CD4-positive, CD25-positive, alpha-beta regulatory T cell (primary cell): ENCODE results near the gene ZNF521. TPM values are rescaled to one million over a fixed set of nuclear protein-coding genes. Genes with fewer than 3 reads are reported as not detected.
"Not testable (repeated sequence)": the region's sequence is repeated elsewhere in the genome, so short reads cannot be mapped to it uniquely, and the experiment has no call there.

Source experiments
- ATAC-seq, 2 donors: fragments of 150-1000 bp; cut with Tn5 transposase; one replicate each; pipeline ENCODE4 v1.10.0; 2021; ENCODE audit warnings: low read depth in 2 of 2, moderate number of reproducible peaks in 2 of 2, moderate library complexity in 1 of 2
- DNase-seq, 3 donors: peaks; one replicate each; pipeline versions ENCODE4 v3.0.0 to v3.0.0-alpha.2; 2012 to 2022; ENCODE audit warnings: mixed read lengths in 1 of 3
- H3K27ac ChIP-seq: one replicate; pipeline ENCODE4 v1.7.0; 2013; ENCODE audit warnings: mild to moderate bottlenecking, low read length; ENCODE audit not compliant: insufficient read depth, poor library complexity, severe bottlenecking
- H3K27me3 ChIP-seq: one replicate; pipeline ENCODE4 v1.7.0; 2013; ENCODE audit warnings: low read length; ENCODE audit not compliant: control insufficient read depth, insufficient read depth
- H3K36me3 ChIP-seq: one replicate; pipeline ENCODE4 v1.7.0; 2013; ENCODE audit warnings: mild to moderate bottlenecking, low read length, moderate library complexity; ENCODE audit not compliant: control insufficient read depth, insufficient read depth
- H3K4me1 ChIP-seq: 2 replicates; pipeline ENCODE4 v1.7.0; 2013; ENCODE audit warnings: mild to moderate bottlenecking, low read length; ENCODE audit not compliant: insufficient read depth, control insufficient read depth, poor library complexity, severe bottlenecking
- H3K4me3 ChIP-seq: one replicate; pipeline ENCODE4 v1.7.0; 2013; ENCODE audit warnings: low read depth, mild to moderate bottlenecking, low read length, moderate library complexity
- H3K9me3 ChIP-seq, 2 experiments: 1 replicate in 1 of 2; 2 replicates in 1 of 2; pipeline ENCODE4 v1.7.0; 2013; ENCODE audit warnings: low read length in 2 of 2, mild to moderate bottlenecking in 1 of 2, moderate library complexity in 1 of 2; ENCODE audit not compliant: control insufficient read depth in 2 of 2
- H3K27ac Mint-ChIP-seq, 3 donors: one replicate each; pipeline ENCODE4 v1.8.0; 2020 to 2022; ENCODE audit warnings: mild to moderate bottlenecking in 3 of 3, mixed read lengths in 3 of 3, moderate library complexity in 2 of 3
- H3K27me3 Mint-ChIP-seq: one replicate; pipeline ENCODE4 v1.8.0; 2022; ENCODE audit warnings: mild to moderate bottlenecking, mixed read lengths
- H3K36me3 Mint-ChIP-seq: one replicate; pipeline ENCODE4 v1.8.0; 2020; ENCODE audit warnings: mixed read lengths
- H3K4me1 Mint-ChIP-seq, 4 donors: one replicate each; pipeline ENCODE4 v1.8.0; 2020 to 2022; ENCODE audit warnings: mixed read lengths in 4 of 4, mild to moderate bottlenecking in 1 of 4
- H3K4me3 Mint-ChIP-seq, 4 donors: one replicate each; pipeline ENCODE4 v1.8.0; 2020 to 2022; ENCODE audit warnings: mild to moderate bottlenecking in 4 of 4, mixed read lengths in 4 of 4, moderate library complexity in 3 of 4
- H3K9me3 Mint-ChIP-seq, 7 donors: one replicate each; pipeline ENCODE4 v1.8.0; 2020 to 2022; ENCODE audit warnings: mixed read lengths in 7 of 7, mild to moderate bottlenecking in 3 of 7, moderate library complexity in 2 of 7
- polyA plus RNA-seq, 4 donors: library from polyadenylated mRNA; unstranded; fragments of 300-500 nt; fragmentation: Illumina TruSeq; gene quantifications; one replicate each; pipeline ENCODE4 v1.2.3, GENCODE V29; 2021
- total RNA-seq: library from RNA; stranded (reverse); gene quantifications from one replicate; pipeline ENCODE4 v1.2.3, GENCODE V29; 2022

ZNF521 gene
- total and polyA plus RNA-seq, 5 donors from 2014 or later = 1.8 TPM; not detected in 4

DNA sequence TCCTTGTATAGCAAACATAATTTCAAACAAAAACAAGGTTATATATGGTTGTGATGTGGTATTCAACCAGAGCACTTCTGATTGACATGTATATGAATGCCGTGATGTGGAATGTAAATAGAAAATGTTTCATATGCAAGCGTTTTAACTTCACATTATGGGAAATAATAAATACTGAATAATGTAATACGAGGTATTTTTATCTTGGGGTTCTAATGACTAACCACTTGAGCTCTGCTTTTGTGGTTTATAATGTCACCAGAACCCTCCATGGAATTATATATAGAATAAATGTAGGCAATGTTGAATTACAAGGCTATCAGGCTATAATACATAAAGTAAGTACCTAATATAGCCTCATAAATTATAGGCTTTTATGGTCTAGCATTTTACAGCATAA, 72.4 kb downstream of the ZNF521 start:
- no peak overlapping the region for H3K4me3 ChIP-seq
- H3K27ac Mint-ChIP-seq = no peak overlapping the region
- peaks cover 8% of the 10 kb centered on the region for H3K27me3 Mint-ChIP-seq
- no peaks in the 10 kb centered on the region for H3K4me1 Mint-ChIP-seq
- DNase-seq (no peak), ATAC-seq (no peak)
- H3K9me3 Mint-ChIP-seq = peaks cover 0 to 2% (median 0%) of the 10 kb centered on the region in 7 donors
- no peaks in the 10 kb centered on the region for H3K36me3 Mint-ChIP-seq
- H3K9me3 ChIP-seq = no peaks in the 10 kb centered on the region
- no peaks in the 10 kb centered on the region for H3K27me3 ChIP-seq
- no peaks in the 10 kb centered on the region for H3K36me3 ChIP-seq
- no peak overlapping the region for H3K4me3 Mint-ChIP-seq
- H3K27ac ChIP-seq = no peak overlapping the region
- no peaks in the 10 kb centered on the region for H3K4me1 ChIP-seq

- H3K27ac Mint-ChIP-seq = no peak overlapping the region
- peaks cover 11% of the 10 kb centered on the region for H3K27me3 Mint-ChIP-seq
- no peak for ATAC-seq
- H3K9me3 ChIP-seq = no peaks in the 10 kb centered on the region
- no peaks in the 10 kb centered on the region for H3K36me3 ChIP-seq
- no peaks in the 10 kb centered on the region for H3K4me1 ChIP-seq
- no peak overlapping the region for H3K27ac ChIP-seq
- no peaks in the 10 kb centered on the region for H3K27me3 ChIP-seq
- no peak overlapping the region for H3K4me3 ChIP-seq
- H3K4me3 Mint-ChIP-seq = no peak overlapping the region
- no peak for DNase-seq
- H3K4me1 Mint-ChIP-seq = no peaks in the 10 kb centered on the region
- peaks cover 0 to 2% (median 0%) of the 10 kb centered on the region in 7 donors for H3K9me3 Mint-ChIP-seq
- no peaks in the 10 kb centered on the region for H3K36me3 Mint-ChIP-seq
Observed at GRCh38 chr18:25279133-25279532, 72.8 kb downstream of the ZNF521 start.

- Histone ChIP-seq H3K9me3 (no peaks in the 10 kb centered on the region), H3K4me1 (no peaks in the 10 kb centered on the region), H3K27me3 (no peaks in the 10 kb centered on the region), H3K27ac (no peak overlapping the region), H3K4me3 (no peak overlapping the region), H3K36me3 (no peaks in the 10 kb centered on the region)
- no peaks in the 10 kb centered on the region for H3K36me3 Mint-ChIP-seq
- no peaks in the 10 kb centered on the region for H3K4me1 Mint-ChIP-seq
- H3K27me3 Mint-ChIP-seq = peaks cover 12% of the 10 kb centered on the region
- no peak for DNase-seq
- H3K4me3 Mint-ChIP-seq = no peak overlapping the region
- H3K27ac Mint-ChIP-seq = no peak overlapping the region
- H3K9me3 Mint-ChIP-seq = peaks cover 0 to 2% (median 0%) of the 10 kb centered on the region in 7 donors
- ATAC-seq = no peak
Observed at GRCh38 chr18:25278394-25278793, 73.6 kb downstream of the ZNF521 start.

- no peak overlapping the region for H3K27ac Mint-ChIP-seq
- Histone ChIP-seq H3K4me1 (no peaks in the 10 kb centered on the region), H3K9me3 (no peaks in the 10 kb centered on the region), H3K27me3 (no peaks in the 10 kb centered on the region), H3K36me3 (no peaks in the 10 kb centered on the region), H3K27ac (no peak overlapping the region), H3K4me3 (no peak overlapping the region)
- ATAC-seq = no peak
- H3K9me3 Mint-ChIP-seq = peaks cover 0 to 4% (median 0%) of the 10 kb centered on the region in 7 donors
- no peak for DNase-seq
- H3K4me3 Mint-ChIP-seq = no peak overlapping the region
- no peaks in the 10 kb centered on the region for H3K36me3 Mint-ChIP-seq
- peaks cover 8% of the 10 kb centered on the region for H3K27me3 Mint-ChIP-seq
- no peaks in the 10 kb centered on the region for H3K4me1 Mint-ChIP-seq
Observed at GRCh38 chr18:25275412-25276001, 76.5 kb downstream of the ZNF521 start.

GRCh38 chr18:25274926-25275325, 77.0 kb downstream of the ZNF521 start:
- H3K9me3 Mint-ChIP-seq = peaks cover 0 to 4% (median 0%) of the 10 kb centered on the region in 7 donors
- no peak overlapping the region for H3K27ac Mint-ChIP-seq
- DNase-seq (no peak), ATAC-seq (no peak)
- H3K36me3 Mint-ChIP-seq = no peaks in the 10 kb centered on the region
- no peaks in the 10 kb centered on the region for H3K27me3 ChIP-seq
- H3K4me3 ChIP-seq = no peak overlapping the region
- no peaks in the 10 kb centered on the region for H3K4me1 Mint-ChIP-seq
- no peaks in the 10 kb centered on the region for H3K9me3 ChIP-seq
- H3K36me3 ChIP-seq = no peaks in the 10 kb centered on the region
- H3K27me3 Mint-ChIP-seq = peaks cover 8% of the 10 kb centered on the region
- H3K4me3 Mint-ChIP-seq = no peak overlapping the region
- no peak overlapping the region for H3K27ac ChIP-seq
- no peaks in the 10 kb centered on the region for H3K4me1 ChIP-seq

- H3K36me3 Mint-ChIP-seq, H3K27ac ChIP-seq, H3K9me3 Mint-ChIP-seq, H3K4me1 Mint-ChIP-seq, H3K36me3 ChIP-seq, H3K27me3 Mint-ChIP-seq, DNase-seq, H3K4me3 Mint-ChIP-seq, H3K27ac Mint-ChIP-seq, ATAC-seq, H3K9me3 ChIP-seq, H3K4me1 ChIP-seq, H3K27me3 ChIP-seq, H3K4me3 ChIP-seq: not testable (repeated sequence)
Observed at GRCh38 chr18:25266931-25267527, 84.9 kb downstream of the ZNF521 start.

- no peak overlapping the region for H3K27ac Mint-ChIP-seq
- Histone ChIP-seq H3K36me3 (no peaks in the 10 kb centered on the region), H3K4me3 (no peak overlapping the region), H3K27ac (no peak overlapping the region), H3K27me3 (no peaks in the 10 kb centered on the region), H3K4me1 (no peaks in the 10 kb centered on the region), H3K9me3 (no peaks in the 10 kb centered on the region)
- ATAC-seq (no peak), DNase-seq (no peak)
- no peaks in the 10 kb centered on the region for H3K27me3 Mint-ChIP-seq
- no peaks in the 10 kb centered on the region for H3K4me1 Mint-ChIP-seq
- H3K4me3 Mint-ChIP-seq = no peak overlapping the region
- H3K9me3 Mint-ChIP-seq = peaks cover 0 to 7% (median 0%) of the 10 kb centered on the region in 7 donors
- H3K36me3 Mint-ChIP-seq = no peaks in the 10 kb centered on the region
Observed at GRCh38 chr18:25262920-25263319, 89.0 kb downstream of the ZNF521 start.

DNA sequence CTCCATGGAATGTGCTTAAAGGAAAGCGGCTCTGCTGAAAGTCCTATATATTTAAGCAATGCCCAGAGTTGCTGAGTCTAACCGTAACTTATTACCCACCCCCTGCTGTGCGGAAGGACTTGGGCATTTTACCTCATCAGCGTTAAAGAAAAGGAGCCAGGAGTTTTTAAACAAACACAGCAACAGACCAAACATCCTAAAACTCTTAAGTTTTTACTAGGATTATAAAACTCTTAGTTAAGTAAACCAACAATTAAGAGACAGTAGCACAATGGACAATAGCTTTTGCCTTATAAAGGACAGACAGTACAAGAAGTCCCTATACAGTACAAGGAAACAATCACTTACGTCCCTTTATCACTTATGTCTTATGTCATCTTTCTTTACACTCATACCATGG, 90.2 kb downstream of the ZNF521 start:
- H3K36me3 ChIP-seq = no peaks in the 10 kb centered on the region
- no peaks in the 10 kb centered on the region for H3K4me1 ChIP-seq
- no peak for ATAC-seq
- H3K9me3 ChIP-seq = no peaks in the 10 kb centered on the region
- no peak overlapping the region for H3K27ac ChIP-seq
- peaks cover 0 to 7% (median 0%) of the 10 kb centered on the region in 7 donors for H3K9me3 Mint-ChIP-seq
- no peaks in the 10 kb centered on the region for H3K27me3 ChIP-seq
- H3K4me3 Mint-ChIP-seq = no peak overlapping the region
- no peak overlapping the region for H3K27ac Mint-ChIP-seq
- no peak overlapping the region for H3K4me3 ChIP-seq
- no peaks in the 10 kb centered on the region for H3K4me1 Mint-ChIP-seq
- DNase-seq = no peak
- no peaks in the 10 kb centered on the region for H3K27me3 Mint-ChIP-seq
- no peaks in the 10 kb centered on the region for H3K36me3 Mint-ChIP-seq
